Ishikawa (cell line): Measurements from ENCODE around the gene AIF1L.

Experiments
- CEBPB ChIP-seq: IDR thresholded peaks from 2 replicates; pipeline ENCODE4 v1.6.1; 2012
- CREB1 ChIP-seq: IDR thresholded peaks from 2 replicates; pipeline ENCODE4 v1.6.1; 2012; ENCODE audit warnings: low read depth
- EGR1 ChIP-seq: IDR thresholded peaks from 2 replicates; pipeline ENCODE4 v1.6.1; 2012
- EP300 ChIP-seq: IDR thresholded peaks from 2 replicates; pipeline ENCODE4 v1.6.1; 2012; ENCODE audit warnings: borderline replicate concordance
- FOXM1 ChIP-seq: IDR thresholded peaks from 2 replicates; pipeline ENCODE4 v1.6.1; 2012; ENCODE audit warnings: low read depth, borderline replicate concordance
- NFIC ChIP-seq: IDR thresholded peaks from 2 replicates; pipeline ENCODE4 v1.6.1; 2012
- RAD21 ChIP-seq: IDR thresholded peaks from 2 replicates; pipeline ENCODE4 v1.6.1; 2012; ENCODE audit warnings: low read depth
- REST ChIP-seq: IDR thresholded peaks from 2 replicates; pipeline ENCODE4 v1.6.1; 2012; ENCODE audit warnings: low read depth, mild to moderate bottlenecking
- TAF1 ChIP-seq: IDR thresholded peaks from 2 replicates; pipeline ENCODE4 v1.6.1; 2012; ENCODE audit warnings: low read depth, mild to moderate bottlenecking
- TCF12 ChIP-seq: IDR thresholded peaks from 2 replicates; pipeline ENCODE4 v1.6.1; 2012; ENCODE audit warnings: low read depth
- TEAD4 ChIP-seq: IDR thresholded peaks from 2 replicates; pipeline ENCODE4 v1.6.1; 2012
- YY1 ChIP-seq: IDR thresholded peaks from 2 replicates; pipeline ENCODE4 v1.6.1; 2012; ENCODE audit warnings: low read depth
- ZBTB7A ChIP-seq: IDR thresholded peaks from 2 replicates; pipeline ENCODE4 v1.6.1; 2012; ENCODE audit warnings: low read depth
- TF ChIP-seq, protein P1 (sequence below): IDR thresholded peaks from 2 replicates; pipeline ENCODE4 v1.6.1; 2012
- TF ChIP-seq, protein P2 (sequence below): IDR thresholded peaks from 2 replicates; pipeline ENCODE4 v1.6.1; 2012

AIF1L gene

GRCh38 chr9:131056781-131057506 lies 39.4 kb upstream of the AIF1L start:
- TF ChIP-seq TAF1 (no peak), EGR1 (no peak), EP300 (no peak), NFIC (no peak), CREB1 (no peak), FOXM1 (no peak), RAD21 (no peak), CEBPB (no peak), REST (no peak), TEAD4 (no peak), YY1 (no peak), ZBTB7A (no peak)
- TF ChIP-seq, protein P1, sequence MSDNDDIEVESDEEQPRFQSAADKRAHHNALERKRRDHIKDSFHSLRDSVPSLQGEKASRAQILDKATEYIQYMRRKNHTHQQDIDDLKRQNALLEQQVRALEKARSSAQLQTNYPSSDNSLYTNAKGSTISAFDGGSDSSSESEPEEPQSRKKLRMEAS: no peak
- TF ChIP-seq, protein P2, sequence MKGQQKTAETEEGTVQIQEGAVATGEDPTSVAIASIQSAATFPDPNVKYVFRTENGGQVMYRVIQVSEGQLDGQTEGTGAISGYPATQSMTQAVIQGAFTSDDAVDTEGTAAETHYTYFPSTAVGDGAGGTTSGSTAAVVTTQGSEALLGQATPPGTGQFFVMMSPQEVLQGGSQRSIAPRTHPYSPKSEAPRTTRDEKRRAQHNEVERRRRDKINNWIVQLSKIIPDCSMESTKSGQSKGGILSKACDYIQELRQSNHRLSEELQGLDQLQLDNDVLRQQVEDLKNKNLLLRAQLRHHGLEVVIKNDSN: no peak

- TF ChIP-seq RAD21 (no peak), EGR1 (no peak), ZBTB7A (no peak), TEAD4 (no peak), EP300 (no peak), REST (no peak), TCF12 (no peak), NFIC (no peak), YY1 (no peak), TAF1 (no peak), FOXM1 (no peak)
- TF ChIP-seq, protein P2: no peak
- TF ChIP-seq, protein P1: no peak
Observed at GRCh38 chr9:131060900-131061630, 35.3 kb upstream of the AIF1L start.

DNA sequence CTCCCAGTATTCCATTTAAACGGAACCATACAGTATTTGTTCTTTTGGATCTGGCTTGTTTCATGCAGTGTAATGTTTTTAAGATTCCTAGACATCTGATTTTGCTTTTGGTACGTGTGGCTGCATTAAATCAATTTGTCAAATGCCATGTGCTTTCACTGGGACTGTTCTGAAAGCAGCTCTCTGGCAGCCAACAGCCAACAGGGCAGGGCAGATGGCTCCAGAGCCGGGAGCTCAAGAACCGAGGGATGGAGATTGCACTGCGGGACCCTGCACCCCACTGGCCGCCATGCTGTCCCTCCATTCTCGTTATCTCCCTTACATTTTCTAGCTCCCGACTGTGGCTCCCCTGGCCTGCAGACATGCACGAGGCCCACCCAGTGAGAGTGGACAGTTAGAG lies 33.4 kb upstream of the AIF1L start:
- no peak for TF ChIP-seq EP300
- no peak for TF ChIP-seq EGR1
- TF ChIP-seq ZBTB7A: no peak
- TF ChIP-seq, protein P2: no peak
- TF ChIP-seq CREB1: no peak
- TF ChIP-seq, protein P1: no peak

DNA sequence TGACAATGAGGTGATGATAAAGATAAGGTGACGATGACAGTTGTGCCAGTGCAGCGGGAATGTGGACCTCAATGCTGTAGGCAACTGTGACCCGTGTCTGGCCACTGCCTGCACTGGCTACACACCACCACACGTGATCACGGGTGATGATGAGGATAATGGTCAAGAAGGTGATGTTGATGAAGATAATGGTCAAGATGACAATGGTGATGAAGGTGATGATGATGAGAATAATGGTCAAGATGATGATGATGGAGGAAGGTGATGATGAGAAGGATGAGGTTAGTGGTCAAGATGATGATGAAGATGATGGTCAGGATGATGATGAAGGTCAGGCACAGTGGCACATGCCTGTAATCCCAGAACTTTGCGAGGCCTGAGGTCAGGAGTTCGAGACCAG lies 30.7 kb upstream of the AIF1L start:
- TF ChIP-seq, protein P1: no peak
- no peak for TF ChIP-seq YY1
- TF ChIP-seq REST: no peak
- TF ChIP-seq, protein P2: no peak
- no peak for TF ChIP-seq EP300
- no peak for TF ChIP-seq CREB1
- TF ChIP-seq RAD21: no peak
- TF ChIP-seq NFIC: no peak
- TF ChIP-seq CEBPB: no peak
